BE2C (cell line): ENCODE data around the gene GLIS1.

Experiments used
- DNase-seq: peaks from one replicate; pipeline ENCODE4 v3.0.0-alpha.2; 2020
- H3K27me3 ChIP-seq: fragments of 250-450 bp; sonication (Bioruptor Pico); 2 replicates; pipeline ENCODE4 v1.5.1; 2020; ENCODE audit warnings: mild to moderate bottlenecking
- H3K36me3 ChIP-seq: fragments of 250-450 bp; sonication (Bioruptor Pico); 2 replicates; pipeline ENCODE4 v1.5.1; 2020; ENCODE audit warnings: mild to moderate bottlenecking
- H3K4me1 ChIP-seq: fragments of 250-450 bp; sonication (Bioruptor Pico); 2 replicates; pipeline ENCODE4 v1.5.1; 2020
- H3K4me3 ChIP-seq: 2 replicates; pipeline ENCODE4 v1.5.1; 2011; ENCODE audit warnings: low read depth, low read length
- H3K9me3 ChIP-seq: fragments of 250-450 bp; sonication (Bioruptor Pico); 2 replicates; pipeline ENCODE4 v1.5.1; 2020
- CTCF ChIP-seq: IDR thresholded peaks from 2 replicates; pipeline ENCODE4 v1.5.1; 2012; ENCODE audit warnings: mild to moderate bottlenecking, low read depth, low read length

The GLIS1 gene

GRCh38 chr1:53702341-53702740, 36.6 kb downstream of the GLIS1 start:
- Histone ChIP-seq H3K4me3 (no peak overlapping the region), H3K9me3 (no peaks in the 10 kb centered on the region), H3K36me3 (no peaks in the 10 kb centered on the region), H3K27me3 (no peaks in the 10 kb centered on the region), H3K4me1 (no peaks in the 10 kb centered on the region)
- no peak for TF ChIP-seq CTCF
- DNase-seq: no peak

- Histone ChIP-seq H3K27me3 (no peaks in the 10 kb centered on the region), H3K9me3 (no peaks in the 10 kb centered on the region), H3K4me1 (no peaks in the 10 kb centered on the region), H3K36me3 (no peaks in the 10 kb centered on the region), H3K4me3 (no peak overlapping the region)
- TF ChIP-seq CTCF: no peak
- DNase-seq: no peak
Observed at GRCh38 chr1:53700776-53701175, 38.2 kb downstream of the GLIS1 start.

- Histone ChIP-seq H3K27me3 (no peaks in the 10 kb centered on the region), H3K36me3 (no peaks in the 10 kb centered on the region), H3K9me3 (no peaks in the 10 kb centered on the region), H3K4me1 (no peaks in the 10 kb centered on the region), H3K4me3 (no peak overlapping the region)
- no peak for TF ChIP-seq CTCF
- DNase-seq: no peak
Observed at GRCh38 chr1:53699981-53700380, 39.0 kb downstream of the GLIS1 start.

- H3K36me3 ChIP-seq: no peaks in the 10 kb centered on the region
- no peaks in the 10 kb centered on the region for H3K27me3 ChIP-seq
- no peak overlapping the region for H3K4me3 ChIP-seq
- TF ChIP-seq CTCF: no peak
- DNase-seq: no peak
- H3K9me3 ChIP-seq: no peaks in the 10 kb centered on the region
- H3K4me1 ChIP-seq: no peaks in the 10 kb centered on the region
Observed at GRCh38 chr1:53698384-53698980, 40.5 kb downstream of the GLIS1 start.

- Histone ChIP-seq H3K4me3 (no peak overlapping the region), H3K27me3 (no peaks in the 10 kb centered on the region), H3K4me1 (no peaks in the 10 kb centered on the region), H3K9me3 (no peaks in the 10 kb centered on the region), H3K36me3 (no peaks in the 10 kb centered on the region)
- no peak for DNase-seq
- no peak for TF ChIP-seq CTCF
Observed at GRCh38 chr1:53697721-53698383, 41.1 kb downstream of the GLIS1 start.

- Histone ChIP-seq H3K4me1 (no peaks in the 10 kb centered on the region), H3K27me3 (no peaks in the 10 kb centered on the region), H3K36me3 (no peaks in the 10 kb centered on the region), H3K9me3 (no peaks in the 10 kb centered on the region), H3K4me3 (no peak overlapping the region)
- DNase-seq: no peak
- no peak for TF ChIP-seq CTCF
Observed at GRCh38 chr1:53696990-53697389, 42.0 kb downstream of the GLIS1 start.
